Gastroesophageal sphincter (tissue), 3 donors: Measurements from ENCODE around the gene XKR3.

Source experiments
- CTCF ChIP-seq, 4 experiments: fragments of 200-600 bp in 2 of 4; fragments of 450-650 bp in 2 of 4; sonication (generic) in 1 of 4; IDR thresholded peaks; one replicate each; pipeline ENCODE4 v1.5.1; 2017 to 2019; ENCODE audit warnings: antibody characterized with exemption in 4 of 4, mild to moderate bottlenecking in 2 of 4, moderate library complexity in 2 of 4
- EP300 ChIP-seq: sonication (generic); formaldehyde crosslinking; IDR thresholded peaks from one replicate; pipeline ENCODE4 v1.6.1; 2017; ENCODE audit warnings: antibody characterized with exemption, mild to moderate bottlenecking
- POLR2A ChIP-seq, 2 donors: fragments of 450-650 bp; IDR thresholded peaks; one replicate each; pipeline ENCODE4 v1.6.1; 2017; ENCODE audit warnings: antibody characterized with exemption in 2 of 2, mild to moderate bottlenecking in 2 of 2, moderate library complexity in 1 of 2

- TF ChIP-seq POLR2A (IDR thresholded peaks at IDR 0.05), result no peak
- no peak for TF ChIP-seq EP300
- TF ChIP-seq CTCF (IDR thresholded peaks at IDR 0.05), result no peak
Observed at GRCh38 chr22:16777284-16777924, 47.8 kb downstream of the XKR3 start.
